ENCODE measurements around the gene OSM. TPM values are rescaled to one million over a fixed set of nuclear protein-coding genes. Genes with fewer than 3 reads are reported as not detected.

Gene OSM
- total RNA-seq, 1 donor from 2014 or later = not detected

DNA sequence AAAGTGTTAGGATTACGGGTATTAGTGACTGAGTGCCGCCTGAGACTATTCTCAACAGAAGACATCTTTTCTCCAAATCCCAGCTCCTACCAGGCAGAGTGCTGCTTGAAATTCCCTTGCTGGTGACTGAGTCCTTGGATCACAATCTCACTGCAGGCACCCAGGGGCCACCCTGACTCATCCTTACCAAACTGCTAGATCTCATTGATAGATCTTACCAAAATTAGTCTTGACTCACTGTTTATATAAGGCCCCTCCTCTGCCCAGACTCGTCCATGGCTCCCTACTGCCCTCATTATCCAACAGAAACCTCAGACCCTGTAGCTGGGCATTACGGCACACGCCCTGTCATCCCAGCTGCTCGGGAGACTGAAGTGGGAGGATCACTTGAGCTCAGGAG lies 45.4 kb upstream of the OSM start:
- Mint-ChIP-seq H3K9me3 (ENCODE audit: unreplicated experiment) (no peaks in the 10 kb centered on the region), H3K36me3 (ENCODE audit: unreplicated experiment) (peaks cover 2% of the 10 kb centered on the region), H3K27ac (ENCODE audit: unreplicated experiment) (peak overlapping the region; percentile 68), H3K4me3 (ENCODE audit: unreplicated experiment) (no peak overlapping the region), H3K4me1 (ENCODE audit: unreplicated experiment) (peaks cover 41% of the 10 kb centered on the region), H3K27me3 (ENCODE audit: unreplicated experiment) (no peaks in the 10 kb centered on the region)
- no peak for TF ChIP-seq CTCF (IDR thresholded peaks at IDR 0.05)
- DNase-seq (ENCODE audit: extremely low spot score, unreplicated experiment) = no peak

GRCh38 chr22:30310881-30311771 lies 44.5 kb upstream of the OSM start:
- Mint-ChIP-seq H3K27ac (ENCODE audit: unreplicated experiment) (peak overlapping the region; percentile 35), H3K4me1 (ENCODE audit: unreplicated experiment) (peaks cover 45% of the 10 kb centered on the region), H3K36me3 (ENCODE audit: unreplicated experiment) (peaks cover 2% of the 10 kb centered on the region), H3K27me3 (ENCODE audit: unreplicated experiment) (no peaks in the 10 kb centered on the region), H3K9me3 (ENCODE audit: unreplicated experiment) (no peaks in the 10 kb centered on the region), H3K4me3 (ENCODE audit: unreplicated experiment) (no peak overlapping the region)
- TF ChIP-seq CTCF (IDR thresholded peaks at IDR 0.05) = no peak
- no peak for DNase-seq (ENCODE audit: extremely low spot score, unreplicated experiment)

- Mint-ChIP-seq H3K4me3 (ENCODE audit: unreplicated experiment) (no peak overlapping the region), H3K9me3 (ENCODE audit: unreplicated experiment) (no peaks in the 10 kb centered on the region), H3K27me3 (ENCODE audit: unreplicated experiment) (no peaks in the 10 kb centered on the region), H3K36me3 (ENCODE audit: unreplicated experiment) (peaks cover 2% of the 10 kb centered on the region), H3K27ac (ENCODE audit: unreplicated experiment) (no peak overlapping the region), H3K4me1 (ENCODE audit: unreplicated experiment) (peaks cover 45% of the 10 kb centered on the region)
- TF ChIP-seq CTCF (IDR thresholded peaks at IDR 0.05) = no peak
- DNase-seq (ENCODE audit: extremely low spot score, unreplicated experiment) = no peak
Measured at GRCh38 chr22:30309951-30310741, 43.5 kb upstream of the OSM start.

- Mint-ChIP-seq H3K4me1 (ENCODE audit: unreplicated experiment) (peaks cover 58% of the 10 kb centered on the region), H3K9me3 (ENCODE audit: unreplicated experiment) (no peaks in the 10 kb centered on the region), H3K27me3 (ENCODE audit: unreplicated experiment) (no peaks in the 10 kb centered on the region), H3K4me3 (ENCODE audit: unreplicated experiment) (no peak overlapping the region), H3K27ac (ENCODE audit: unreplicated experiment) (no peak overlapping the region), H3K36me3 (ENCODE audit: unreplicated experiment) (peaks cover 2% of the 10 kb centered on the region)
- no peak for DNase-seq (ENCODE audit: extremely low spot score, unreplicated experiment)
- TF ChIP-seq CTCF (IDR thresholded peaks at IDR 0.05) = no peak
Measured at GRCh38 chr22:30308518-30309230, 42.0 kb upstream of the OSM start.
